Measurements from ENCODE around the gene WDR76. TPM values are rescaled to one million over a fixed set of nuclear protein-coding genes. Genes with fewer than 3 reads are reported as not detected.

The WDR76 gene
- total and polyA plus RNA-seq, 10 donors: 1.5 to 16.3 (median 6.5) TPM

- H3K4me1 ChIP-seq: peaks cover 24 to 88% (median 58%) of the 10 kb centered on the region in 6 donors
Observed at GRCh38 chr15:43793647-43794046, 33.2 kb upstream of the WDR76 start.

DNA sequence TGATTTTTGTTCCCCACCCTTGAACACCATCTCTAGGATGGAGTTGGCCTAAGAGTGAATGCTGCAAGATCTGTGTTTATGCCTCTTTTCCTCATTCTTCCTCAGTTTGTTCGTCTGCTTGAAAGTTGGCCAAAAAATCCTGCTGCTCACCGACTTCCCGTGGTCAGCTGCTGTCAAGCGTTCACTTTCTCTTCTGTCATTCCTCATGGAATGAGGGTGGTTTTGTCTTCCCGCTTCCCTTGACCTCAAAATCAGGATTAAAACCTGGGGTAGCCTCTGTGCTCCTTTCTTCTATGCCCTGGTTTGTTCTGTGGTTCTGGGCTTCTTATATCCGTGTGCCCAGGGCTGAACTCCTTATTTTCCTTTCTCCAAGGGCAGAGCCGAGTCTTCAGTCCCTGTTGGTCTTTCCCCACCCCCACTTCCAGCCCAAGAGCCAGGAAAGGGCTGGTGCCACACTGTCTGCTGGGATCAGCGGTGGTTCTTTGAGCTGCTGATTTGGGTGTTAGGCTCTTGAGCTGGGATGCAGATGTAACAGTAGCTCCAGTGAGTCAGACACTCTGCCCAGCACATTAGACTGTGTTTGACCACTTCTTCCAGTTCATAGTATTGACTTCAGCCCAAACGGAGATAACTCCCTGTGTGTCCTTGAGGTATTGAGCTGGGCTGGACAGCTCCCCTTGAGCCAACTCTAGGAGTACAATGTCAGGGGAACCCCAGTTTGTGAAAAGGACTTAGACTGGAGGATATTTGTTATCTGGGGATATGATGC, 32.3 kb upstream of the WDR76 start:
- no peak for TF ChIP-seq POLR2A (IDR thresholded peaks at IDR 0.05)
- TF ChIP-seq POLR2AphosphoS5 (IDR thresholded peaks at IDR 0.05): no peak
- TF ChIP-seq CTCF (IDR thresholded peaks at IDR 0.05 in 8 of 11, conservative IDR thresholded peaks at IDR 0.05 in 3 of 11): no peak
- H3K4me3 ChIP-seq: peak overlapping the region in 2 of 8 donors; percentile 81 to 88
- no peaks in the 10 kb centered on the region for H3K27me3 ChIP-seq (replicated peaks in 1 of 7)
- peaks cover 0 to 63% (median 37%) of the 10 kb centered on the region in 6 donors for H3K36me3 ChIP-seq
- H3K4me1 ChIP-seq: peaks cover 24 to 91% (median 57%) of the 10 kb centered on the region in 6 donors
- DNase-seq: no peak
- no peaks in the 10 kb centered on the region for H3K9me3 ChIP-seq
- 69 to 83% (median 79%) methylated on average over 9 of the region's 9 CpGs for WGBS, 5 donors
- peak overlapping the region in 7 of 8 donors; percentile 6 to 98 (median 41) for H3K27ac ChIP-seq
- intact Hi-C loops (cut with DNase I; ENCODE audit: low total_unique reads): no loop called here

More at GRCh38 chr15:43793647-43794046, 33.2 kb upstream of the WDR76 start:
- 67 to 84% (median 75%) methylated on average over 10 of the region's 10 CpGs for WGBS, 5 donors
- TF ChIP-seq POLR2A (IDR thresholded peaks at IDR 0.05) (no peak), POLR2AphosphoS5 (IDR thresholded peaks at IDR 0.05) (no peak), CTCF (IDR thresholded peaks at IDR 0.05 in 8 of 11, conservative IDR thresholded peaks at IDR 0.05 in 3 of 11) (no peak)
- Histone ChIP-seq H3K36me3 (peaks cover 0 to 55% (median 32%) of the 10 kb centered on the region in 6 donors), H3K27ac (peak overlapping the region in 7 of 8 donors; percentile 23 to 98 (median 98)), H3K9me3 (no peaks in the 10 kb centered on the region), H3K4me3 (peak overlapping the region in 6 of 8 donors; percentile 48 to 88 (median 78)), H3K27me3 (replicated peaks in 1 of 7) (no peaks in the 10 kb centered on the region)
- DNase-seq: no peak
- intact Hi-C loops (cut with DNase I; ENCODE audit: low total_unique reads): no loop called here

- no peak for DNase-seq
- Histone ChIP-seq H3K27ac (peak overlapping the region in 4 of 8 donors; percentile 6 to 98 (median 66)), H3K27me3 (replicated peaks in 1 of 7) (no peaks in the 10 kb centered on the region), H3K4me1 (peaks cover 29 to 91% (median 61%) of the 10 kb centered on the region in 6 donors), H3K9me3 (no peaks in the 10 kb centered on the region), H3K36me3 (peaks cover 0 to 69% (median 37%) of the 10 kb centered on the region in 6 donors), H3K4me3 (peak overlapping the region in 1 of 8 donors; percentile 88)
- 83 to 90% (median 88%) methylated on average over 2 of the region's 2 CpGs for WGBS, 5 donors
- TF ChIP-seq CTCF (IDR thresholded peaks at IDR 0.05 in 8 of 11, conservative IDR thresholded peaks at IDR 0.05 in 3 of 11) (no peak), POLR2AphosphoS5 (IDR thresholded peaks at IDR 0.05) (no peak), POLR2A (IDR thresholded peaks at IDR 0.05) (no peak)
- intact Hi-C loops (cut with DNase I; ENCODE audit: low total_unique reads): no loop called here
Observed at GRCh38 chr15:43795197-43795596, 31.6 kb upstream of the WDR76 start.

DNA sequence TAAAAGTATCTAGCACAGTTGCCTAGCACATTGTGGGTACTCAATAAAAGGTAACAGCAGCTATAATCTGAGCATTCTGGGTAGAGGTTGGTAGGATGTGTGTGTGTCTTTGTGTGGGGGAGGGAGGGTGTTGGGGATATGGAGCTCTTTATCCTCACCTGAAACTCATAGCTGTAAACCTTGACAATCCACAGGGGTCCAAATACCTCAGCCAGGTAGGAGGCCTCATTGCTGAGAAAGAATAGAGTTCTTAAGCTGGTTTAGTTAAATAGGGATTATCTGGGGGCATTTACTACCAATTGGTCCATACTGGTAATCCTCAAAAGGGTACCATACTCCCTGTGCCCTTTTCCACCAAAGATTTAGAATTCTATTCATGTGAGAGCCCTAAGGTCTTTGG, 30.8 kb upstream of the WDR76 start:
- TF ChIP-seq POLR2A (IDR thresholded peaks at IDR 0.05) (no peak), CTCF (IDR thresholded peaks at IDR 0.05 in 8 of 11, conservative IDR thresholded peaks at IDR 0.05 in 3 of 11) (no peak), POLR2AphosphoS5 (IDR thresholded peaks at IDR 0.05) (no peak)
- Histone ChIP-seq H3K4me3 (no peak overlapping the region), H3K4me1 (peaks cover 30 to 89% (median 64%) of the 10 kb centered on the region in 6 donors), H3K9me3 (no peaks in the 10 kb centered on the region), H3K27me3 (replicated peaks in 1 of 7) (no peaks in the 10 kb centered on the region), H3K36me3 (peaks cover 0 to 69% (median 37%) of the 10 kb centered on the region in 6 donors), H3K27ac (peak overlapping the region in 1 of 8 donors; percentile 98)
- no peak for DNase-seq
- intact Hi-C loops (cut with DNase I; ENCODE audit: low total_unique reads): no loop called here

Data from spleen (tissue), 11 donors.